CD8-positive, alpha-beta memory T cell (primary cell): ENCODE measurements around the gene CEP164. TPM values are rescaled to one million over a fixed set of nuclear protein-coding genes. Genes with fewer than 3 reads are reported as not detected.

Experiments
- CTCF ChIA-PET: fragments of 350-600 bp; sonication (Branson Sonifier 250); formaldehyde crosslinking; loops from one replicate; lab custom pipeline; 2021; ENCODE audit warnings: antibody characterized with exemption; lab: Charles Lee
- POLR2A ChIA-PET: fragments of 350-600 bp; sonication (Branson Sonifier 250); formaldehyde crosslinking; loops from one replicate; lab custom pipeline; 2021; ENCODE audit warnings: antibody characterized with exemption; lab: Charles Lee
- DNase-seq, 5 donors: peaks; one replicate each; pipeline versions ENCODE4 v3.0.0 to v3.0.0-alpha.2; 2020 to 2022; ENCODE audit warnings: mixed read lengths in 1 of 5
- H3K27ac ChIP-seq: one replicate; pipeline ENCODE4 v1.7.0; 2013; ENCODE audit warnings: low read depth, mild to moderate bottlenecking, low read length, moderate library complexity
- H3K27me3 ChIP-seq: 2 replicates; pipeline ENCODE4 v1.7.0; 2013; ENCODE audit warnings: low read length, mild to moderate bottlenecking; ENCODE audit not compliant: insufficient read depth, poor library complexity, severe bottlenecking
- H3K36me3 ChIP-seq: 2 replicates; pipeline ENCODE4 v1.7.0; 2013; ENCODE audit warnings: mild to moderate bottlenecking, low read length, moderate library complexity; ENCODE audit not compliant: insufficient read depth
- H3K4me1 ChIP-seq: 2 replicates; pipeline ENCODE4 v1.7.0; 2013; ENCODE audit warnings: mild to moderate bottlenecking, low read length, moderate library complexity; ENCODE audit not compliant: insufficient read depth
- H3K4me3 ChIP-seq: 2 replicates; pipeline ENCODE4 v1.7.0; 2013; ENCODE audit warnings: mild to moderate bottlenecking, low read length
- H3K9me3 ChIP-seq: 2 replicates; pipeline ENCODE4 v1.7.0; 2013; ENCODE audit warnings: mild to moderate bottlenecking, low read length
- H3K27ac Mint-ChIP-seq, 8 donors: one replicate each; pipeline ENCODE4 v1.8.0; 2020 to 2021; ENCODE audit warnings: mixed read lengths in 8 of 8, mild to moderate bottlenecking in 6 of 8, inconsistent platforms in 3 of 8, moderate library complexity in 3 of 8
- H3K27me3 Mint-ChIP-seq, 2 donors: one replicate each; pipeline ENCODE4 v1.8.0; 2020 to 2021; ENCODE audit warnings: mixed read lengths in 2 of 2, mild to moderate bottlenecking in 1 of 2, moderate library complexity in 1 of 2
- H3K36me3 Mint-ChIP-seq, 3 donors: one replicate each; pipeline ENCODE4 v1.8.0; 2020 to 2021; ENCODE audit warnings: mixed read lengths in 3 of 3, inconsistent platforms in 1 of 3, mild to moderate bottlenecking in 1 of 3
- H3K4me1 Mint-ChIP-seq, 3 donors: one replicate each; pipeline ENCODE4 v1.8.0; 2020 to 2021; ENCODE audit warnings: mixed read lengths in 3 of 3, inconsistent platforms in 1 of 3, mild to moderate bottlenecking in 1 of 3
- H3K4me3 Mint-ChIP-seq, 7 donors: one replicate each; pipeline ENCODE4 v1.8.0; 2020 to 2021; ENCODE audit warnings: mixed read lengths in 7 of 7, mild to moderate bottlenecking in 6 of 7, moderate library complexity in 4 of 7, inconsistent platforms in 2 of 7
- H3K9me3 Mint-ChIP-seq, 5 donors: one replicate each; pipeline ENCODE4 v1.8.0; 2020 to 2022; ENCODE audit warnings: mixed read lengths in 5 of 5, mild to moderate bottlenecking in 3 of 5, moderate library complexity in 2 of 5, inconsistent platforms in 1 of 5
- polyA plus RNA-seq: library from polyadenylated mRNA; unstranded; fragments of 300-500 nt; fragmentation: Illumina TruSeq; gene quantifications from one replicate; pipeline ENCODE4 v1.2.3, GENCODE V29; 2021
- total RNA-seq, 2 experiments: library from RNA; stranded (reverse); gene quantifications; one replicate each; pipeline ENCODE4 v1.2.3, GENCODE V29; 2021

The CEP164 gene
- total and polyA plus RNA-seq, 3 experiments from 2014 or later = 25.7 to 40.5 (median 34.6) TPM

GRCh38 chr11:117414724-117415123 lies 87.1 kb downstream of the CEP164 start:
- Mint-ChIP-seq H3K27ac (peak overlapping the region in 1 of 8 donors; percentile 13), H3K36me3 (peaks cover 0 to 25% (median 9%) of the 10 kb centered on the region in 3 donors), H3K4me1 (no peaks in the 10 kb centered on the region), H3K4me3 (no peak overlapping the region), H3K9me3 (no peaks in the 10 kb centered on the region), H3K27me3 (no peaks in the 10 kb centered on the region)
- no peaks in the 10 kb centered on the region for H3K36me3 ChIP-seq
- H3K27ac ChIP-seq = no peak overlapping the region
- no peaks in the 10 kb centered on the region for H3K9me3 ChIP-seq
- H3K27me3 ChIP-seq = no peaks in the 10 kb centered on the region
- no peak overlapping the region for H3K4me3 ChIP-seq
- ChIA-PET POLR2A (no interaction called here), CTCF (interaction anchor here (6.6 kb wide), 1 partner anchor 11 kb away, joined by 29 read pairs; no protein-coding TSS in a partner anchor)
- DNase-seq = no peak
- H3K4me1 ChIP-seq = no peaks in the 10 kb centered on the region

- peaks cover 0 to 18% (median 9%) of the 10 kb centered on the region in 3 donors for H3K36me3 Mint-ChIP-seq
- H3K36me3 ChIP-seq = no peaks in the 10 kb centered on the region
Measured at GRCh38 chr11:117415358-117415896, 87.8 kb downstream of the CEP164 start.

GRCh38 chr11:117417342-117417741 lies 89.7 kb downstream of the CEP164 start:
- CTCF ChIA-PET = no interaction called here
- peaks cover 0 to 6% (median 6%) of the 10 kb centered on the region in 3 donors for H3K36me3 Mint-ChIP-seq
- no peaks in the 10 kb centered on the region for H3K9me3 Mint-ChIP-seq

More at GRCh38 chr11:117415358-117415896, 87.8 kb downstream of the CEP164 start:
- H3K27me3 ChIP-seq = no peaks in the 10 kb centered on the region
- Mint-ChIP-seq H3K27ac (no peak overlapping the region), H3K4me3 (no peak overlapping the region), H3K27me3 (no peaks in the 10 kb centered on the region), H3K9me3 (no peaks in the 10 kb centered on the region), H3K4me1 (no peaks in the 10 kb centered on the region)
- no peaks in the 10 kb centered on the region for H3K9me3 ChIP-seq
- no peak for DNase-seq
- no peak overlapping the region for H3K27ac ChIP-seq
- H3K4me1 ChIP-seq = no peaks in the 10 kb centered on the region
- no peak overlapping the region for H3K4me3 ChIP-seq
- CTCF ChIA-PET = interaction anchor here (6.6 kb wide), 1 partner anchor 11 kb away, joined by 29 read pairs; no protein-coding TSS in a partner anchor
- POLR2A ChIA-PET = interaction anchor here (0.5 kb wide), 1 partner anchor 229 kb away, joined by 4 read pairs; no protein-coding TSS in a partner anchor

GRCh38 chr11:117417856-117418255 lies 90.2 kb downstream of the CEP164 start:
- Mint-ChIP-seq H3K4me1 (no peaks in the 10 kb centered on the region), H3K4me3 (no peak overlapping the region), H3K9me3 (no peaks in the 10 kb centered on the region), H3K27ac (peak overlapping the region in 1 of 8 donors; percentile 27), H3K36me3 (peaks cover 0 to 5% (median 3%) of the 10 kb centered on the region in 3 donors), H3K27me3 (no peaks in the 10 kb centered on the region)
- DNase-seq = no peak
- Histone ChIP-seq H3K9me3 (no peaks in the 10 kb centered on the region), H3K27me3 (no peaks in the 10 kb centered on the region), H3K27ac (no peak overlapping the region), H3K4me3 (no peak overlapping the region), H3K4me1 (no peaks in the 10 kb centered on the region), H3K36me3 (no peaks in the 10 kb centered on the region)
- ChIA-PET CTCF (no interaction called here), POLR2A (no interaction called here)

More at GRCh38 chr11:117417342-117417741, 89.7 kb downstream of the CEP164 start:
- H3K27ac Mint-ChIP-seq = peak overlapping the region in 1 of 8 donors; percentile 41
- H3K27ac ChIP-seq = no peak overlapping the region
- DNase-seq = no peak
- H3K27me3 Mint-ChIP-seq = no peaks in the 10 kb centered on the region
- H3K4me3 ChIP-seq = no peak overlapping the region
- H3K4me1 Mint-ChIP-seq = no peaks in the 10 kb centered on the region
- no peaks in the 10 kb centered on the region for H3K27me3 ChIP-seq
- no peaks in the 10 kb centered on the region for H3K9me3 ChIP-seq
- no peaks in the 10 kb centered on the region for H3K36me3 ChIP-seq
- H3K4me1 ChIP-seq = no peaks in the 10 kb centered on the region
- no peak overlapping the region for H3K4me3 Mint-ChIP-seq
- POLR2A ChIA-PET = no interaction called here

- Histone ChIP-seq H3K4me1 (no peaks in the 10 kb centered on the region), H3K36me3 (no peaks in the 10 kb centered on the region), H3K27ac (no peak overlapping the region), H3K27me3 (no peaks in the 10 kb centered on the region), H3K4me3 (no peak overlapping the region), H3K9me3 (no peaks in the 10 kb centered on the region)
- H3K36me3 Mint-ChIP-seq = no peaks in the 10 kb centered on the region
- H3K27ac Mint-ChIP-seq = no peak overlapping the region
- no peak for DNase-seq
- H3K9me3 Mint-ChIP-seq = no peaks in the 10 kb centered on the region
- H3K4me3 Mint-ChIP-seq = no peak overlapping the region
- H3K4me1 Mint-ChIP-seq = no peaks in the 10 kb centered on the region
- ChIA-PET POLR2A (no interaction called here), CTCF (no interaction called here)
- peaks cover 0 to 5% of the 10 kb centered on the region in 2 donors for H3K27me3 Mint-ChIP-seq
Measured at GRCh38 chr11:117418737-117419481, 91.3 kb downstream of the CEP164 start.

- Histone ChIP-seq H3K4me1 (no peaks in the 10 kb centered on the region), H3K27ac (no peak overlapping the region), H3K27me3 (no peaks in the 10 kb centered on the region), H3K4me3 (no peak overlapping the region), H3K36me3 (no peaks in the 10 kb centered on the region), H3K9me3 (no peaks in the 10 kb centered on the region)
- H3K4me3 Mint-ChIP-seq = no peak overlapping the region
- peak overlapping the region in 1 of 8 donors; percentile 11 for H3K27ac Mint-ChIP-seq
- peaks cover under 1 to 8% of the 10 kb centered on the region in 2 donors for H3K27me3 Mint-ChIP-seq
- CTCF ChIA-PET = no interaction called here
- POLR2A ChIA-PET = no interaction called here
- no peaks in the 10 kb centered on the region for H3K36me3 Mint-ChIP-seq
- no peaks in the 10 kb centered on the region for H3K9me3 Mint-ChIP-seq
- H3K4me1 Mint-ChIP-seq = no peaks in the 10 kb centered on the region
- no peak for DNase-seq
Measured at GRCh38 chr11:117419482-117420142, 92.0 kb downstream of the CEP164 start.

- POLR2A ChIA-PET = no interaction called here
- H3K4me1 Mint-ChIP-seq = no peaks in the 10 kb centered on the region
- no peak for DNase-seq
Measured at GRCh38 chr11:117420143-117420485, 92.5 kb downstream of the CEP164 start.

GRCh38 chr11:117420598-117420997 lies 92.9 kb downstream of the CEP164 start:
- no peak overlapping the region for H3K27ac Mint-ChIP-seq
- POLR2A ChIA-PET = no interaction called here
- Histone ChIP-seq H3K4me1 (no peaks in the 10 kb centered on the region), H3K36me3 (no peaks in the 10 kb centered on the region), H3K9me3 (no peaks in the 10 kb centered on the region), H3K4me3 (no peak overlapping the region), H3K27me3 (no peaks in the 10 kb centered on the region), H3K27ac (no peak overlapping the region)
- CTCF ChIA-PET = no interaction called here
- no peaks in the 10 kb centered on the region for H3K36me3 Mint-ChIP-seq
- peaks cover 5 to 13% of the 10 kb centered on the region in 2 donors for H3K27me3 Mint-ChIP-seq
- H3K4me1 Mint-ChIP-seq = no peaks in the 10 kb centered on the region
- DNase-seq = no peak
- H3K4me3 Mint-ChIP-seq = no peak overlapping the region
- no peaks in the 10 kb centered on the region for H3K9me3 Mint-ChIP-seq

More at GRCh38 chr11:117420143-117420485, 92.5 kb downstream of the CEP164 start:
- Mint-ChIP-seq H3K4me3 (no peak overlapping the region), H3K27ac (no peak overlapping the region), H3K27me3 (peaks cover 5 to 13% of the 10 kb centered on the region in 2 donors), H3K9me3 (no peaks in the 10 kb centered on the region), H3K36me3 (no peaks in the 10 kb centered on the region)
- Histone ChIP-seq H3K4me3 (no peak overlapping the region), H3K4me1 (no peaks in the 10 kb centered on the region), H3K27ac (no peak overlapping the region), H3K27me3 (no peaks in the 10 kb centered on the region), H3K9me3 (no peaks in the 10 kb centered on the region), H3K36me3 (no peaks in the 10 kb centered on the region)
- CTCF ChIA-PET = no interaction called here
